Nephron progenitor cell (in vitro differentiated cells): Measurements from ENCODE around the gene RSPH10B2.
"Not testable (repeated sequence)": the region's sequence is repeated elsewhere in the genome, so short reads cannot be mapped to it uniquely, and the experiment has no call there.

Experiments
- DNase-seq: peaks from one replicate; pipeline ENCODE4 v3.0.0; 2021
- H3K27ac Mint-ChIP-seq: 2 replicates; pipeline ENCODE4 v1.8.0; 2021; ENCODE audit warnings: mild to moderate bottlenecking, moderate library complexity, mixed read lengths
- H3K27me3 Mint-ChIP-seq: 2 replicates; pipeline ENCODE4 v1.8.0; 2021; ENCODE audit warnings: mild to moderate bottlenecking, low read depth, mixed read lengths; ENCODE audit not compliant: poor library complexity
- H3K36me3 Mint-ChIP-seq: 2 replicates; pipeline ENCODE4 v1.8.0; 2021; ENCODE audit warnings: low read depth, mixed read lengths
- H3K4me1 Mint-ChIP-seq: 2 replicates; pipeline ENCODE4 v1.8.0; 2021; ENCODE audit warnings: mixed read lengths
- H3K4me3 Mint-ChIP-seq: 2 replicates; pipeline ENCODE4 v1.8.0; 2021; ENCODE audit warnings: mild to moderate bottlenecking, moderate library complexity, mixed read lengths
- H3K9me3 Mint-ChIP-seq: 2 replicates; pipeline ENCODE4 v1.8.0; 2021; ENCODE audit warnings: mild to moderate bottlenecking, moderate library complexity, mixed read lengths
- CTCF ChIP-seq: fragments of 200-600 bp; sonication (generic); IDR thresholded peaks from 2 replicates; pipeline ENCODE4 v1.5.0; 2021; ENCODE audit warnings: antibody characterized with exemption

RSPH10B2 gene

DNA sequence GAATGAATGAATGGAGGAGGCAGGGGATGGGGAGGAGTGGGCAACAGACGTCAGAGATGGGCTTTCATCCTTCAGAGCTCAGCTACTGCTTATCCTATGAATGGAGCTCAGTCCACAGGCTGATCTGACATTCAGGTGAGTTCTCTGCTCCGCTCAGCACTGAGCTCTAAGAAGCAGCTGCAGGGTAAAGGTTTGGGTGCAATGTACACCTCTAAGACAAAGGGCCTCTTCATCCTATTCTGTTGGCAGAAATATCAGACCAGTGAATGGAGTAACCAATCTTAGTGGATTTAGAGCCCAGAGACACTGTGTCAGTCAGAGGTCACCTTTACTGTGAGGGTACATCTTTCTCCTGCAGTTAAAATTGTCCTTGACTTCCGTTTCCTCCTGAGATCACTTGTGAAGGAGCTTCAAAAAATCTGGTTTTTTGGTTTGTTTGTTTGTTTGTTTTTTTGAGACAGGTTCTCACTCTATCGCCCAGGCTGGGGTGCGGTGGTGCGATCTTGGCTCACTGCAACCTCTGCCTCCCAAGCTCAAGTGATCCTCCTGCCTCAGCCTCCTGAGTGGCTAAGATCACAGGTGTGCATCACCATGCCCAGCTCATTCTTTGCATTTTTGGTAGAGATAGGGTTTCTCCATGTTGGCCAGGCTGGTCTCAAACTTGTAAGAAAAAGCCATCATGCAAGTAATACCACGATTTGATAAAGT, 77.3 kb downstream of the RSPH10B2 start:
- Mint-ChIP-seq H3K9me3 (peaks cover 7% of the 10 kb centered on the region), H3K36me3 (no peaks in the 10 kb centered on the region), H3K27ac (no peak overlapping the region), H3K4me1 (no peaks in the 10 kb centered on the region), H3K27me3 (peaks cover 69% of the 10 kb centered on the region), H3K4me3 (no peak overlapping the region)
- TF ChIP-seq CTCF: no peak
- no peak for DNase-seq

DNA sequence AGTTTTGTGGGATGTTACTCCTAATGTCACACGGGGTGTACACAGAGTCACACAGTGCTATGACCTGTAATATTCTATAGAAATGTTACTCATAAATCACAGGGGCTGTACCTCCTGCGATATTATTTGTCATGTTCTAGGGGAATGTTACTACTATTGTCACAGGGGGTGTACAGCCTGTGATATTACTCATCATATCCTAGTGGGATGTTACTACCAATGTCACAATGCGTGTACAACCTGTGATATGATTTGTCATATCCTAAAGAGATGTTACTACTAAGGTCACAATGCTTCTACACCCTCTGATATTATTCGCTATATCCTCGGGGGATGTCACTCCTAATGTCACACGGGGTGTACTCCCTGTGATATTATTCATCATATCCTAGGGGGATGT, 79.7 kb downstream of the RSPH10B2 start:
- no peak for TF ChIP-seq CTCF
- peaks cover 4% of the 10 kb centered on the region for H3K9me3 Mint-ChIP-seq
- no peaks in the 10 kb centered on the region for H3K4me1 Mint-ChIP-seq
- no peak for DNase-seq
- H3K4me3 Mint-ChIP-seq: no peak overlapping the region
- H3K27ac Mint-ChIP-seq: no peak overlapping the region
- H3K27me3 Mint-ChIP-seq: peaks cover 68% of the 10 kb centered on the region
- H3K36me3 Mint-ChIP-seq: no peaks in the 10 kb centered on the region

DNA sequence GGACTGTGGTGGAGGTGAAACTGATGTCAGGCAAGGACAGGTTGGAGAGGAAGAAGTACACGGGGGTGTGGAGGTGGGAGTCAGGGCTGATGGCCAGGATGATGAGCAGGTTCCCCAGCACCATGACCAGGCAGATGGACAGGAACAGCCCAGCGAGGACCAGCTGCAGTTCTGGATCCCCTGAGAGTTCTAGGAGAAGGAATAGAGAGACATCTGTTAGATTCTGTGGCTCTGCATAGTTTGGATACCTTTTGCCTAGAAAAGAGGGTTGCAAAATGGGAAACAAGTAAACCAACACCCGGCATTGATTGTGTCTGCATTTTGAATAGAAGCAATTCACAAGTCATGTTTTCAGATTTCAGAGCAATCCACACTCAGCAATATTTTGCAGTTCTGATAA, 81.6 kb downstream of the RSPH10B2 start:
- not testable (repeated sequence) for H3K9me3 Mint-ChIP-seq, H3K4me3 Mint-ChIP-seq, DNase-seq, H3K36me3 Mint-ChIP-seq, H3K4me1 Mint-ChIP-seq, H3K27ac Mint-ChIP-seq
- H3K27me3 Mint-ChIP-seq: peaks cover 50% of the 10 kb centered on the region

GRCh38 chr7:6837081-6837480, 83.2 kb downstream of the RSPH10B2 start:
- H3K4me1 Mint-ChIP-seq, H3K36me3 Mint-ChIP-seq, DNase-seq, H3K9me3 Mint-ChIP-seq, H3K27ac Mint-ChIP-seq, H3K4me3 Mint-ChIP-seq: not testable (repeated sequence)
- peaks cover 45% of the 10 kb centered on the region for H3K27me3 Mint-ChIP-seq

- not testable (repeated sequence) for H3K4me3 Mint-ChIP-seq, H3K36me3 Mint-ChIP-seq, H3K9me3 Mint-ChIP-seq, H3K4me1 Mint-ChIP-seq, DNase-seq, H3K27ac Mint-ChIP-seq
- peaks cover 37% of the 10 kb centered on the region for H3K27me3 Mint-ChIP-seq
Measured at GRCh38 chr7:6842278-6842921, 88.5 kb downstream of the RSPH10B2 start.

DNA sequence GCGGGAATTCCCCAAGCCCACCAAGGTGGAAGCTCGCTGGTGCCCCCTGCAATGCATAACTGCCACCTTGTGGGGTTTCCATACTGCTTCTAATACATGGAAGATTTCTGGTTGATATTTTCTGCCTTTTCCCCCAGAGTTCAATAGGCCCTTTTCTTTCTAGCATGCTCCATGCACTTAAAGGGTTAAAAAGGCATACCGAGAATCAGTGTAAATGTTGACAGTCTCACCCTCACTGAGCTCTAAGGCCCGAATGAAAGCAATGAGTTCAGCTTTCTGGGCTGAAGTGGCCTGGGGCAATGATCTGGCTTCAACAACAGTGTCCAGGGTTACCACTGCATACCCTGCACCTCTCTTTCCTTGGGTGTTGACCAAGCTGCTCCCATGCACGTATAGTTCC, 89.2 kb downstream of the RSPH10B2 start:
- H3K4me3 Mint-ChIP-seq, H3K9me3 Mint-ChIP-seq, H3K36me3 Mint-ChIP-seq, H3K27ac Mint-ChIP-seq, H3K4me1 Mint-ChIP-seq, DNase-seq: not testable (repeated sequence)
- H3K27me3 Mint-ChIP-seq: peaks cover 33% of the 10 kb centered on the region

- not testable (repeated sequence) for H3K9me3 Mint-ChIP-seq, H3K4me3 Mint-ChIP-seq, DNase-seq, H3K36me3 Mint-ChIP-seq, H3K4me1 Mint-ChIP-seq, H3K27ac Mint-ChIP-seq
- peaks cover 38% of the 10 kb centered on the region for H3K27me3 Mint-ChIP-seq
Measured at GRCh38 chr7:6843654-6844053, 89.8 kb downstream of the RSPH10B2 start.

DNA sequence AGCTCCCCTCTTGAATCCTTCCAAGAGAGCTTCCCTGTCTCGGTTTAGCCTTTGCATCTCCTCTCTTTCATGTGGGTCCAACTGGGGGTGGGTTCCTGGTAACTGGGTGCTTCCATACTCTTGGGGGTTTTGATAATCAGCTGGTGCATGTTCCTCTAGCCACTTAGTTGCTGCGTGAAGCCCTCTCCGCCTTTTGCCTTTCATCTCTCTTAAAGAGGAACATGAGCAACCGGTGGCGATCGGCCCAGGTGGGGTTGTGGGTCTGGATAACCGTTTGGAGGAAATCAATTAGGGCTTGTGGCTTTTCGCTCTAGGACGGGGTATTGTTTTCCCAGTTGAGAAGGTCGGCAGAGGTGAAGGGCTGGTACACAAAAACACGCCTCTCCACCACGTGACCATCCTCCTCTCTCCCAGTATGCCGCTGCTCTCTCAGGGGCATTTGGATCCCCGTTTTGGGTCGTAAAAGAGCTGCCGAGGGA, 92.1 kb downstream of the RSPH10B2 start:
- H3K4me3 Mint-ChIP-seq, H3K36me3 Mint-ChIP-seq, H3K27ac Mint-ChIP-seq, H3K4me1 Mint-ChIP-seq, DNase-seq, H3K9me3 Mint-ChIP-seq: not testable (repeated sequence)
- H3K27me3 Mint-ChIP-seq: peaks cover 38% of the 10 kb centered on the region

- not testable (repeated sequence) for H3K9me3 Mint-ChIP-seq, H3K4me3 Mint-ChIP-seq, DNase-seq, H3K27ac Mint-ChIP-seq, H3K4me1 Mint-ChIP-seq, H3K36me3 Mint-ChIP-seq
- H3K27me3 Mint-ChIP-seq: peaks cover 25% of the 10 kb centered on the region
Measured at GRCh38 chr7:6847751-6848150, 93.8 kb downstream of the RSPH10B2 start.
